GM15510 (cell line): ENCODE data around the gene GPX1.

ENCODE experiments used
- POLR2A ChIP-seq: IDR thresholded peaks from 3 replicates; pipeline ENCODE4 v1.6.1; 2011; ENCODE audit warnings: borderline replicate concordance; ENCODE audit not compliant: insufficient read length; ENCODE audit errors: extremely low read depth

Gene GPX1

GRCh38 chr3:49333916-49334633 lies 24.1 kb downstream of the GPX1 start:
- no peak for TF ChIP-seq POLR2A

- TF ChIP-seq POLR2A: no peak
These were observed 25.1 kb downstream of the GPX1 start for GRCh38 chr3:49333091-49333490.

- TF ChIP-seq POLR2A: no peak
These were observed 29.0 kb downstream of the GPX1 start for GRCh38 chr3:49329186-49329585.

GRCh38 chr3:49327485-49327884 lies 30.7 kb downstream of the GPX1 start:
- TF ChIP-seq POLR2A: no peak

GRCh38 chr3:49324768-49325167 lies 33.4 kb downstream of the GPX1 start:
- TF ChIP-seq POLR2A: no peak

GRCh38 chr3:49316696-49317457 lies 41.3 kb downstream of the GPX1 start:
- no peak for TF ChIP-seq POLR2A

- TF ChIP-seq POLR2A: no peak
These were observed 44.1 kb downstream of the GPX1 start for GRCh38 chr3:49313896-49314688.

GRCh38 chr3:49311283-49311682 lies 46.9 kb downstream of the GPX1 start:
- no peak for TF ChIP-seq POLR2A

- no peak for TF ChIP-seq POLR2A
These were observed 47.5 kb downstream of the GPX1 start for GRCh38 chr3:49310677-49311076.
